Mesodermal cell (in vitro differentiated cells): Measurements from ENCODE around the gene PPHLN1.
A peak's percentile ranks its signal among the peaks of the same experiment; 100 is the strongest.

Experiments used
- H3K27ac ChIP-seq: 2 replicates; pipeline ENCODE4 v1.7.0; 2013; ENCODE audit warnings: mild to moderate bottlenecking, low read depth, low read length, moderate library complexity; ENCODE audit not compliant: severe bottlenecking
- H3K36me3 ChIP-seq: 2 replicates; pipeline ENCODE4 v1.7.1; 2013; ENCODE audit warnings: mild to moderate bottlenecking, low read length, moderate library complexity; ENCODE audit not compliant: control insufficient read depth, insufficient read depth
- H3K4me1 ChIP-seq: one replicate; pipeline ENCODE4 v1.7.1; 2013; ENCODE audit warnings: mild to moderate bottlenecking, low read length; ENCODE audit not compliant: insufficient read depth, control insufficient read depth, poor library complexity, severe bottlenecking
- H3K4me3 ChIP-seq: 2 replicates; pipeline ENCODE4 v1.7.0; 2013; ENCODE audit warnings: low read length, control low read depth, mild to moderate bottlenecking; ENCODE audit not compliant: insufficient read depth, poor library complexity, severe bottlenecking; ENCODE audit errors: extremely low read depth
- H3K9me3 ChIP-seq: 2 replicates; pipeline ENCODE4 v1.7.1; 2013; ENCODE audit warnings: mild to moderate bottlenecking, low read length, moderate library complexity; ENCODE audit not compliant: control insufficient read depth
- WGBS, 2 experiments: methylation state at CpG; one replicate each; pipeline ENCODE4 v1.1.5; 2013; ENCODE audit warnings: missing lambda C conversion rate in 2 of 2; ENCODE audit not compliant: insufficient coverage in 2 of 2; 5-methylcytosine and 5-hydroxymethylcytosine counted together

Gene PPHLN1

DNA sequence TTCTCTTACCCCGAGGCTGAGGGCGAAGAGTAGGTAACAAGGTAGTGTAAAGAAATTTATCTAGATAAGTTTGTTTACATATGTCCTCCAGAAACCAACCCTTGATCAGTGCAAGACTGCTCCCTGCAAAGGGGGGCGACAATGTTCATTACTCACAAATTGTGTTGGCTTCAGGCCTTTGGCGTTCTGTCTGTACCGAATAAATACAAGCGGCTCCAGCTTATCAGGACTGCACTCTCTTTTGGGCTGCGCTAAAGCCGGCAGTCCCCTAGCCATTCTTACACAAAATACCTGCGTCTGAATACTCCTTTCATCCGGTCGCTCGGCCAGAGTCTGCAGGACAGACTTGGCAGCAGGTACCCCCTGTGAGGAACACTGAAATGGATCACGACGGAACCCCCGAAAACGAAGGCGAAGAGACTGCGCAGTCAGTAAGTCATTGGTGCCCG is 116.4 kb downstream of the PPHLN1 start:
- H3K36me3 ChIP-seq = peaks cover 70% of the 10 kb centered on the region
- no peaks in the 10 kb centered on the region for H3K9me3 ChIP-seq
- WGBS, 2 experiments = 93 to 94% methylated on average over 13 to 16 of the region's 19 CpGs
- no peaks in the 10 kb centered on the region for H3K4me1 ChIP-seq
- no peak overlapping the region for H3K4me3 ChIP-seq
- no peak overlapping the region for H3K27ac ChIP-seq

DNA sequence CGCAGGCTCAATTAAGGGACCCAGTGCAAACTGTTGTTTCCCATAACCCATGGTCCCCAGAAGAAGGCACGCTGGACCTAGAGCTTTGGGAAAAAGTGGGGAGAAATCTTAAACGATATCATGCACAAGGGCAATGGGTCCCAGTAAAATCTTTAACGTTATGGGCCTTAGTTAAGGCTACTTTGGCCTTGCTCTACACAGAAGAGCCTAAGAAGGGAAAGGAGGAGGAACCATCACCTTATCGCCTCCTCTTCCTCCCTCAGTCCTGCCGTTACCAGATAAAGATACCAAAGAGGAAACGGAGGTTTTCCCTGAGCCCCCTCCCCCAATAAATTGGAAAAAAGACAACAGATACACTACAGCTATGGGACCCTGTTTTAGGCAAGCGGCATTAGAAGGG is 116.9 kb downstream of the PPHLN1 start:
- H3K27ac ChIP-seq = no peak overlapping the region

DNA sequence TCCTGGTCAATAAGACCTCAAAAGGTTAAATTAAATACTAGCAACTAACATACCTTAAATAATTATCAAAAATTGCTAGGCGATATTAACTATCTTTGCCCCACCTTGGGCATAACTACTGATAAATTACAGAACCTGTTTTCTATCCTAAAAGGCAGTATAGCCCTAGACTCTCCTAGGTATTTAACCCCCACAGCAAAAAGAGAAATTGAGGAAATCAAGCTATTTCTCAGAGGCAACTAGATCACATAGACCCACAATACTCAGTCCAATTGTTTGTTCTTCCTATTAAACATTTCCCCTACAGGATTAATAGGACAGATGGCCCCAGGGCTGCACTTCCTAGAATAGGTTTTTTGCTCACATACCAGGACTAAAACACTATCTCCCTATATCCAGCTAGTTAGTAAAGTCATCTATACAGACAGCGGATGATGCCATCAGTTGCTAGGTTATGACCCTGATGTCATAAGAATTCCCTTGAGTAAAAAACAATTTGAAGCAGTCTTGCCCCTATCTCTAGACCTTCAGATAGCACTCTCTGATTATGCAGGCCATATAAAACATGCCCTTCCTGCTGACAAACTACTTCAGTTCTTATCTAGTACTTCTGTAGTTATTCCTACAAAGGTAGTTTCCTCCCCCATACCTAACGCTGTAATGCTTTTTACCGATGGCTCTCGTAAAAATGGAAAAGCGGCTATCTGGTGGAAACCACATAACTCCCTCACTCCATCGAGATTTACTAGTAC is 118.4 kb downstream of the PPHLN1 start:
- H3K9me3 ChIP-seq = no peaks in the 10 kb centered on the region
- H3K36me3 ChIP-seq = peaks cover 81% of the 10 kb centered on the region
- no peak overlapping the region for H3K4me3 ChIP-seq
- 96 to 97% methylated on average over 6 to 7 of the region's 7 CpGs for WGBS, 2 experiments
- H3K4me1 ChIP-seq = no peaks in the 10 kb centered on the region
- H3K27ac ChIP-seq = no peak overlapping the region

More for the DNA sequence above, 116.9 kb downstream of the PPHLN1 start:
- Histone ChIP-seq H3K9me3 (no peaks in the 10 kb centered on the region), H3K4me3 (no peak overlapping the region), H3K4me1 (no peaks in the 10 kb centered on the region), H3K36me3 (peaks cover 72% of the 10 kb centered on the region)
- WGBS, 2 experiments = 90 to 100% methylated on average over 4 of the region's 8 CpGs

DNA sequence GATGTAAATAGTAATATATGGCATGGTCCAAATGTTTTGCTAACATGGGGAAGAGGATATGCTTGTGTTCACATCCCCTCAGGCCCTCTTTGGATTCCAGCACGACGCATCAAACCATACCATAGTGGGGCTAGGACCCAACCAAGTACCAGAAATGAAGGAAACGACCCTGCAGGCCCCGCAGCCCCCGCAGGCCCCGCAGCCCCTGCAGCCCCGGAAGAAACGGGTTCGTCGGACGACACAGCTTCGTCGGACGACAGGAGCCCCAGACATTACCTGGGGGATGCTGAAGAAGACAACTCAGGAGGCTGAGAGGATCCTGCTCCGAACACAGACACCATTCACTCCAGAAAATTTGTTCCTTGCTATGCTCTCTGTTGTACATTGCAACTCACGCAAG is 119.9 kb downstream of the PPHLN1 start:
- Histone ChIP-seq H3K4me3 (no peak overlapping the region), H3K27ac (no peak overlapping the region), H3K9me3 (no peaks in the 10 kb centered on the region), H3K36me3 (peaks cover 76% of the 10 kb centered on the region), H3K4me1 (no peaks in the 10 kb centered on the region)
- 90 to 94% methylated on average over 10 to 16 of the region's 16 CpGs for WGBS, 2 experiments

DNA sequence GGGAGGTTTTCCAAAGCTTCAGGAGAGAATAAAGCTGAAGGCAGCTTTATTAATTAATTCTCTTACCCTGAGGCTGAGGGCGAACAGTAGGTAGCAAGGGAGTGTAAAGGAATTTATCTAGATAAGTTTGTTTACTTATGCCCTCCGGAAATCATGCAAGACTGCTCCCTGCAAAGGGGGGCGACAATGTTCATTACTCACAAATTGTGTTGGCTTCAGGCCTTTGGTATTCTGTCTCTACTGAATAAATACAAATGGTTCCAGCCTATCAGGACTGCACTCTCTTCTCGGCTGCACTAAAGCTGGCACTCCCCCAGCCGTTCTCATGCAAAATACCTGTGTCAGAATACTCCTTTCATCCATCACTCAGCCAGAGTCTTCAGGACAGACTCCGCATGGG is 120.8 kb downstream of the PPHLN1 start:
- no peaks in the 10 kb centered on the region for H3K4me1 ChIP-seq
- H3K9me3 ChIP-seq = no peaks in the 10 kb centered on the region
- WGBS, 2 experiments = 22 to 55% methylated on average over 2 to 3 of the region's 6 CpGs
- H3K36me3 ChIP-seq = peaks cover 68% of the 10 kb centered on the region
- peak overlapping the region; percentile 58 for H3K27ac ChIP-seq
- no peak overlapping the region for H3K4me3 ChIP-seq

DNA sequence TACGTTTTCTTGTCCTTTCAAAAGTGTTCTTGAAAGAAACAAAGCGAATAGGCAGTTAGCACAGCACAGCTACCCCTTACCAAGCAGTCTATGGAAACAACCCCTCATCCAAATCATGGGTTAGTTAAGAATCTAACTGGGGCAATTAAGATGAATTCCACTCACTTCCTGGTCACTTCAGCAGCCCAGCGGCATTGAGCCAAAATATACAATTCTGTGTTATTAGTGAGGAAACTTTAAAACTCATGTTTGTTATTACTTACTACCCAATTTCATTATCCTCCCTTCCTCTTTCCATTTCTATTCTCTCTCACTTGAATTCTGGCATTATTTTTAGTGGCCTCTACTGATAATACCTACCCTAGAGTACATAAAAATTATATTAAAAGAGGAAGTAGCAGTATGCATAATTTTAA is 121.4 kb downstream of the PPHLN1 start:
- no peaks in the 10 kb centered on the region for H3K9me3 ChIP-seq
- H3K4me3 ChIP-seq = no peak overlapping the region
- H3K4me1 ChIP-seq = no peaks in the 10 kb centered on the region
- H3K36me3 ChIP-seq = peaks cover 63% of the 10 kb centered on the region
- H3K27ac ChIP-seq = peak overlapping the region; percentile 1
- WGBS, 2 experiments = no CpG with 5 or more reads among the region's 3 CpGs

DNA sequence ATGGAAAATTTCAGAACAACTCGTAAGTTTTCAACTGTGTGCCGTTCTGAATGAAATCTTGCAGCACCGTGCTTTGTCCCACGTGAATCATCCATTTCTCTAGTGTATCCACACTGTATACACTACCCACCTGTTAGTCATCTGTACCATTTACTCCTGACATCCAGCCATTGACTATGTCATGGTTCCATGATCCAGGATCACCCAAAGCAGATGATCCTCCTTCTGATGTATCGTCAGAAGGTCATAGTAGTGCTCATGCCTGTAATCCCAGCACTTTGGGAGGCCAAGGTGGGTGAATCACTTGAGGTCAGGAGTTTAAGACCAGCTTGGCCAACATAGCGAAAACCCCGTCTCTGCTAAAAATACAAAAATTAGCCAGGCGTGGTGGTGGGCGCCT is 122.9 kb downstream of the PPHLN1 start:
- no peaks in the 10 kb centered on the region for H3K9me3 ChIP-seq
- no peak overlapping the region for H3K27ac ChIP-seq
- H3K4me1 ChIP-seq = no peaks in the 10 kb centered on the region
- no peak overlapping the region for H3K4me3 ChIP-seq
- 92 to 94% methylated on average over 9 of the region's 9 CpGs for WGBS, 2 experiments
- peaks cover 48% of the 10 kb centered on the region for H3K36me3 ChIP-seq

DNA sequence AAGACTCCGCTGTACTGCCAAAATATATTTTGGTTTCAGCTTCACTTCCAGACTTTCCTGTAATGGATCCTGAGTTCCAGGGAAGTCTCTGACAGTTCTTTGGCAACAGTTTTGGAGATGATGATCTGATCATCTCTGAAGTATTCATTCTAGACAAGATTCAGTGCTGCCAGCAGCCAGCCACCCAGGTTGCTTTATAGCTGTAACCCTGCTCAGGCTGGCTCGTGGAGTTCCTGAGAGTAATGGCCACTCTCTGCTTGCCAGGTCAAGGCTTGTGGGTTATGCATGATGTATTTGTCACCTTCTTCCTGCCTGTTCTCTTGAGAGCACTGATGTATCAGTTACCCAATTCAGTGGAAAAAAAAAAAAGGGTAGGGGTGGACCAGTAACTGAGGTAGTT is 124.3 kb downstream of the PPHLN1 start:
- Histone ChIP-seq H3K36me3 (peaks cover 36% of the 10 kb centered on the region), H3K4me3 (no peak overlapping the region), H3K4me1 (no peaks in the 10 kb centered on the region), H3K27ac (no peak overlapping the region), H3K9me3 (no peaks in the 10 kb centered on the region)
- 100% methylated on average over 2 of the region's 2 CpGs; no CpG with 5 or more reads in 1 of the 2 experiments for WGBS, 2 experiments

DNA sequence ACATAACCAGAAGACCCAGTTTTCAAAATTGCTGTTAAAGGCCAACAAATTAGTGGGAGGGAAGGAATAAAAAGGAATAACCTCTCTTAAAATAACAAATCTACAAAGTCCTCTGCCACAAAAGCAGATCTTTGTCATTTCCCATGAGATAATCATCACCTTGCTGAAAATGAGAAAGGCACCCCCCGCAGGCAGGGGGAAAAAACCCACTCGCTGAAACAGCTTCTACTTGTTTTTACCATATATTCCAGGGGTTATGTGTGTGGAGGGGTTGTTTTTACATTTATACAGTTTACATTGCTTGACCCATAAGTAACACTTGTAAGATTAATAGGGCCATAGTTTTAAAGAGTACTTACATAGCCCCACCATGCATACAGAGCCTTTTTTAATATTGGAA is 132.6 kb downstream of the PPHLN1 start:
- H3K9me3 ChIP-seq = no peaks in the 10 kb centered on the region
- no peaks in the 10 kb centered on the region for H3K4me1 ChIP-seq
- peaks cover 63% of the 10 kb centered on the region for H3K36me3 ChIP-seq
- no peak overlapping the region for H3K4me3 ChIP-seq
- WGBS, 2 experiments = no CpG with 5 or more reads among the region's 2 CpGs
- no peak overlapping the region for H3K27ac ChIP-seq

DNA sequence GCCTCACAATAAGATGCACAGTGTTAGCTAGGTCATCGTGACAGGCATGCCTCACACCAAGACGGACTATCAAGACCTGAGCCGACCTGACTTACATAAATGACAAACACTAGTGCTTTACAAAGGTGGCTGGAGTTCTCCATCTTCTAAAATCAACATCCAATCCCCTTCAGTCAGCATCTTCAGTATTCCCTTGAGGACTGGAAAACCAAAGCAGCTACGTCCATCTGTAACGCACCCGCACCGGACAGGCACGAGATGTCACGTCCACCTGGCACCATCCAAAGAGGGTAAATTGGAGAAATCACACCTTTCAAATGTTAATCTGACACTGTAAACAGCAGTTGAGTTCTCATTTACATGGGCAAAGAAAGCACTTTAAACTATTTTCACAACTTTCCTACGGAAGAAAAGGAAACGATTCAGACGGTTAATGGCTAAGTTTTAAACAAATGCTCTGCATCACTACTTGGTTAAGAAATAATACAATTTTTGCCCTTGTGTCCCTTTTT is 133.4 kb downstream of the PPHLN1 start:
- Histone ChIP-seq H3K4me1 (no peaks in the 10 kb centered on the region), H3K4me3 (no peak overlapping the region), H3K27ac (no peak overlapping the region), H3K36me3 (peaks cover 71% of the 10 kb centered on the region), H3K9me3 (no peaks in the 10 kb centered on the region)
- WGBS, 2 experiments = 89 to 90% methylated on average over 9 to 10 of the region's 12 CpGs

DNA sequence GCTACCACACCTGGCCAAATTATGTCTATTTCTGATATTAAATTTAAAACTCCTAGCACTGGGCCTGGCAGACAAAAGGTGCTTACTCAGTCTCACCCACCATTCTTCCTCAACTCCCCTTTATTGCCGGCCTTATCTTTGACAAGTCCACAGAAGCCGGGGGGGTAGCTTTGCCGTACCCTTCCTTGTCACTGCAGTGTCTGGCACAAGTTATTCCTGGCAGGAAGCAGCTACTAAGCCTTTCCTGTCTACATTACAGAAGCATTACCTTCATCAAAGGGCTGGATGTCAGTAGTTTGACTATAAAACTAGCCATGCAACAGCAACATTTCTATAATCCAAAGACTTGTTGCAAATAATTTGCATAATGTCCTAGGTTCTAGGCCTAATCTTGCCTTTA is 136.5 kb downstream of the PPHLN1 start:
- Histone ChIP-seq H3K27ac (no peak overlapping the region), H3K36me3 (peaks cover 85% of the 10 kb centered on the region), H3K4me3 (no peak overlapping the region), H3K4me1 (no peaks in the 10 kb centered on the region), H3K9me3 (no peaks in the 10 kb centered on the region)
- WGBS, 2 experiments = 98 to 100% methylated on average over 3 of the region's 3 CpGs
